ENCODE measurements around the gene AGMO. TPM values are rescaled to one million over a fixed set of nuclear protein-coding genes. Genes with fewer than 3 reads are reported as not detected.

The AGMO gene
- total RNA-seq, 2 donors from 2014 or later = 1.9 TPM; not detected in 1

DNA sequence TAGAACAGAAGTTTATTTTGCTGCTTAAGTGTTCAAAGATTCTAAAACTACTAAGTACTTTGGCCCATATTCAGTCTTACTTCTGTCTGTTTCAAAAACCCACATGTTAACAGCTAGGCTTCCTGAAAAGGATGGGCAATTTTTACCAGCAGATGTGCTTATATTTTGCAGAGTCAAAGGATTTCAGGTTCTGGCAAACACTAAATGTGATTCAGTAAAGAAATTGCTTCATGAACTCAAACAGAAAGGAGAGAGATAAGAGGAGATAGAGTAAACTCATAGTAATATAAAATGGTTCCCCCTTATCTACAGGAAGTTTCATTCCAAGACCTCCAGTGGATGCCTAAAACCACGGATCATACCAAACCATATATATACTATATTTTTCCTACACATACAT is 248.5 kb downstream of the AGMO start:
- H3K4me3 Mint-ChIP-seq = no peak overlapping the region
- H3K4me1 Mint-ChIP-seq = peaks cover 7% of the 10 kb centered on the region
- no peak for TF ChIP-seq CTCF (conservative IDR thresholded peaks at IDR 0.05)
- peaks cover 6% of the 10 kb centered on the region for H3K9me3 Mint-ChIP-seq
- Histone ChIP-seq H3K9me3 (ENCODE audit: control insufficient read depth, low read length) (peaks cover 6% of the 10 kb centered on the region), H3K4me3 (ENCODE audit: low read length) (no peak overlapping the region), H3K4me1 (ENCODE audit: control insufficient read depth, insufficient read depth, low read length) (peaks cover 5% of the 10 kb centered on the region), H3K27me3 (ENCODE audit: control insufficient read depth, insufficient read depth, low read length, poor library complexity, severe bottlenecking) (no peaks in the 10 kb centered on the region), H3K9ac (ENCODE audit: extremely low read depth, low read length, poor library complexity, severe bottlenecking) (no peak overlapping the region), H3K36me3 (ENCODE audit: control insufficient read depth, insufficient read depth, low read length) (no peaks in the 10 kb centered on the region), H3K27ac (ENCODE audit: low read depth, low read length) (no peak overlapping the region)
- no peak overlapping the region for H3K27ac Mint-ChIP-seq
- no peaks in the 10 kb centered on the region for H3K27me3 Mint-ChIP-seq (ENCODE audit: insufficient read depth)
- DNase-seq = no peak
- H3K36me3 Mint-ChIP-seq (ENCODE audit: low read depth) = no peaks in the 10 kb centered on the region
- WGBS, 2 experiments (ENCODE audit: insufficient coverage in 1 of 2, insufficient read length in 1 of 2) = no CpG with 5 or more reads among the region's 1 CpG

- Histone ChIP-seq H3K27ac (ENCODE audit: low read depth, low read length) (no peak overlapping the region), H3K4me1 (ENCODE audit: control insufficient read depth, insufficient read depth, low read length) (peaks cover 7% of the 10 kb centered on the region), H3K9me3 (ENCODE audit: control insufficient read depth, low read length) (peaks cover 6% of the 10 kb centered on the region), H3K27me3 (ENCODE audit: control insufficient read depth, insufficient read depth, low read length, poor library complexity, severe bottlenecking) (no peaks in the 10 kb centered on the region), H3K36me3 (ENCODE audit: control insufficient read depth, insufficient read depth, low read length) (no peaks in the 10 kb centered on the region), H3K9ac (ENCODE audit: extremely low read depth, low read length, poor library complexity, severe bottlenecking) (no peak overlapping the region), H3K4me3 (ENCODE audit: low read length) (no peak overlapping the region)
- Mint-ChIP-seq H3K4me1 (peaks cover 8% of the 10 kb centered on the region), H3K9me3 (peaks cover 6% of the 10 kb centered on the region), H3K27me3 (ENCODE audit: insufficient read depth) (no peaks in the 10 kb centered on the region), H3K4me3 (no peak overlapping the region), H3K27ac (no peak overlapping the region), H3K36me3 (ENCODE audit: low read depth) (no peaks in the 10 kb centered on the region)
- no peak for TF ChIP-seq CTCF (conservative IDR thresholded peaks at IDR 0.05)
- DNase-seq = no peak
- 78% methylated on average over 1 of the region's 1 CpG; no CpG with 5 or more reads in 1 of the 2 experiments for WGBS, 2 experiments (ENCODE audit: insufficient coverage in 1 of 2, insufficient read length in 1 of 2)
These were observed 251.9 kb downstream of the AGMO start for GRCh38 chr7:15309872-15310271.

- no peak for DNase-seq
- H3K27me3 ChIP-seq (ENCODE audit: control insufficient read depth, insufficient read depth, low read length, poor library complexity, severe bottlenecking) = no peaks in the 10 kb centered on the region
- no peak overlapping the region for H3K4me3 ChIP-seq (ENCODE audit: low read length)
- H3K4me1 ChIP-seq (ENCODE audit: control insufficient read depth, insufficient read depth, low read length) = peaks cover 7% of the 10 kb centered on the region
- TF ChIP-seq CTCF (conservative IDR thresholded peaks at IDR 0.05) = no peak
- peaks cover 6% of the 10 kb centered on the region for H3K9me3 ChIP-seq (ENCODE audit: control insufficient read depth, low read length)
- no peak overlapping the region for H3K4me3 Mint-ChIP-seq
- 98 to 100% methylated on average over 1 to 3 of the region's 3 CpGs for WGBS, 2 experiments (ENCODE audit: insufficient coverage in 1 of 2, insufficient read length in 1 of 2)
- H3K27ac Mint-ChIP-seq = no peak overlapping the region
- peaks cover 6% of the 10 kb centered on the region for H3K9me3 Mint-ChIP-seq
- no peak overlapping the region for H3K27ac ChIP-seq (ENCODE audit: low read depth, low read length)
- no peaks in the 10 kb centered on the region for H3K36me3 ChIP-seq (ENCODE audit: control insufficient read depth, insufficient read depth, low read length)
- H3K9ac ChIP-seq (ENCODE audit: extremely low read depth, low read length, poor library complexity, severe bottlenecking) = no peak overlapping the region
- H3K36me3 Mint-ChIP-seq (ENCODE audit: low read depth) = no peaks in the 10 kb centered on the region
- peaks cover 8% of the 10 kb centered on the region for H3K4me1 Mint-ChIP-seq
- no peaks in the 10 kb centered on the region for H3K27me3 Mint-ChIP-seq (ENCODE audit: insufficient read depth)
These were observed 253.0 kb downstream of the AGMO start for GRCh38 chr7:15308821-15309220.

Data from endodermal cell (in vitro differentiated cells).